ENCODE measurements around the gene ZDHHC11B. TPM values are rescaled to one million over a fixed set of nuclear protein-coding genes. Genes with fewer than 3 reads are reported as not detected.
"Not testable (repeated sequence)": the region's sequence is repeated elsewhere in the genome, so short reads cannot be mapped to it uniquely, and the experiment has no call there.

Gene ZDHHC11B
- polyA plus RNA-seq, 1 experiment: 0.05 TPM

- H3K36me3 ChIP-seq (ENCODE audit: control insufficient read depth, insufficient read depth, low read length); CTCF ChIA-PET; H3K27me3 ChIP-seq (ENCODE audit: control insufficient read depth, insufficient read depth, low read length); POLR2A ChIA-PET; H3K4me3 ChIP-seq (ENCODE audit: low read depth, low read length); DNase-seq (ENCODE audit: low read depth): not testable (repeated sequence)
Observed at GRCh38 chr5:679166-679895, 105.2 kb downstream of the ZDHHC11B start.

DNA sequence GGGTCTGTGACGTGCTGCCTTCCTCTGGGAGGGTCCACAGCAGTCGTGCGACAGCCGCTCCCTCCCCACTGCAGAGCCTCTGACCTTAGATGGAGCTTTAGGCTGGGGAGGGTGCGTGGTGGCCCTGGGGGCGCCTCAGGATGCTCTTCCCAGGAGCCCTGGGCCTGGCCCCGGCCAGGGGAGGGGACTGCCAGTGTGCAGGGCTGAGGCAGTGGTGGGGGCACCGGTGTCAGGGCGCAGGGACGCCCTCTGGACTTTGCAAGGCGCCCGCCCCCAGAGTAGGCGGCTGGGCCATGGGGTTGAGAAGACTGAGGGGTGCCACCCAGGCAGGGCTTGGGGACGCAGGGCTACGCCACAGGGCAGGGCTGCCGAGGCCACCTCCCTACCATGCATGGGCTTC lies 106.0 kb downstream of the ZDHHC11B start:
- H3K27me3 ChIP-seq (ENCODE audit: control insufficient read depth, insufficient read depth, low read length); DNase-seq (ENCODE audit: low read depth); H3K36me3 ChIP-seq (ENCODE audit: control insufficient read depth, insufficient read depth, low read length); H3K4me3 ChIP-seq (ENCODE audit: low read depth, low read length); POLR2A ChIA-PET; CTCF ChIA-PET: not testable (repeated sequence)

GRCh38 chr5:677131-678101 lies 107.1 kb downstream of the ZDHHC11B start:
- CTCF ChIA-PET: no interaction called here
- POLR2A ChIA-PET: no interaction called here
- TF ChIP-seq, protein P1, sequence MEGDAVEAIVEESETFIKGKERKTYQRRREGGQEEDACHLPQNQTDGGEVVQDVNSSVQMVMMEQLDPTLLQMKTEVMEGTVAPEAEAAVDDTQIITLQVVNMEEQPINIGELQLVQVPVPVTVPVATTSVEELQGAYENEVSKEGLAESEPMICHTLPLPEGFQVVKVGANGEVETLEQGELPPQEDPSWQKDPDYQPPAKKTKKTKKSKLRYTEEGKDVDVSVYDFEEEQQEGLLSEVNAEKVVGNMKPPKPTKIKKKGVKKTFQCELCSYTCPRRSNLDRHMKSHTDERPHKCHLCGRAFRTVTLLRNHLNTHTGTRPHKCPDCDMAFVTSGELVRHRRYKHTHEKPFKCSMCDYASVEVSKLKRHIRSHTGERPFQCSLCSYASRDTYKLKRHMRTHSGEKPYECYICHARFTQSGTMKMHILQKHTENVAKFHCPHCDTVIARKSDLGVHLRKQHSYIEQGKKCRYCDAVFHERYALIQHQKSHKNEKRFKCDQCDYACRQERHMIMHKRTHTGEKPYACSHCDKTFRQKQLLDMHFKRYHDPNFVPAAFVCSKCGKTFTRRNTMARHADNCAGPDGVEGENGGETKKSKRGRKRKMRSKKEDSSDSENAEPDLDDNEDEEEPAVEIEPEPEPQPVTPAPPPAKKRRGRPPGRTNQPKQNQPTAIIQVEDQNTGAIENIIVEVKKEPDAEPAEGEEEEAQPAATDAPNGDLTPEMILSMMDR (IDR thresholded peaks at IDR 0.05; ENCODE audit: insufficient read depth, low read depth, low read length): no peak

DNA sequence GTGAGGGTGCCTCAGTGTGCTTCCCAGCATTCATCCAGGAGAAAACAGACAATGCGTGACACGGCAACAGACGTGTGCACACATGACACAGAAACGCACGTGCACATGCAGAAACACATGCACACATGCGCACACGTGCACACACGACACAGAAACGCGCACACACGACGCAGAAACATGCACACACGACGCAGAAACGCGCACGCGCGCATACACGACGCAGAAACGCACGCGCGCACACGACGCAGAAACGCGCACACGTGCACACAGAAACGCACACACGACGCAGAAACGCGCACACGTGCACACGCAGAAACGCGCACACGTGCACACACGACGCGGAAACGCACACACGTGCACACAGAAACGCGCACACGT lies 107.8 kb downstream of the ZDHHC11B start:
- ChIA-PET CTCF (no interaction called here), POLR2A (no interaction called here)
- Histone ChIP-seq H3K27me3 (ENCODE audit: control insufficient read depth, insufficient read depth, low read length) (peaks cover 4% of the 10 kb centered on the region; the same call in 1 of the 2 replicates), H3K36me3 (ENCODE audit: control insufficient read depth, insufficient read depth, low read length) (no peaks in the 10 kb centered on the region), H3K4me3 (ENCODE audit: low read depth, low read length) (no peak overlapping the region)
- no peak for DNase-seq (ENCODE audit: low read depth)
- TF ChIP-seq, protein P1 (IDR thresholded peaks at IDR 0.05; ENCODE audit: insufficient read depth, low read depth, low read length): no peak

More at GRCh38 chr5:677131-678101, 107.1 kb downstream of the ZDHHC11B start:
- Histone ChIP-seq H3K27me3 (ENCODE audit: control insufficient read depth, insufficient read depth, low read length) (0 out of 2 replicates have a peak, but pooled peaks cover 4% of the 10 kb centered on the region), H3K4me3 (ENCODE audit: low read depth, low read length) (no peak overlapping the region), H3K36me3 (ENCODE audit: control insufficient read depth, insufficient read depth, low read length) (no peaks in the 10 kb centered on the region)
- DNase-seq (ENCODE audit: low read depth): no peak

DNA sequence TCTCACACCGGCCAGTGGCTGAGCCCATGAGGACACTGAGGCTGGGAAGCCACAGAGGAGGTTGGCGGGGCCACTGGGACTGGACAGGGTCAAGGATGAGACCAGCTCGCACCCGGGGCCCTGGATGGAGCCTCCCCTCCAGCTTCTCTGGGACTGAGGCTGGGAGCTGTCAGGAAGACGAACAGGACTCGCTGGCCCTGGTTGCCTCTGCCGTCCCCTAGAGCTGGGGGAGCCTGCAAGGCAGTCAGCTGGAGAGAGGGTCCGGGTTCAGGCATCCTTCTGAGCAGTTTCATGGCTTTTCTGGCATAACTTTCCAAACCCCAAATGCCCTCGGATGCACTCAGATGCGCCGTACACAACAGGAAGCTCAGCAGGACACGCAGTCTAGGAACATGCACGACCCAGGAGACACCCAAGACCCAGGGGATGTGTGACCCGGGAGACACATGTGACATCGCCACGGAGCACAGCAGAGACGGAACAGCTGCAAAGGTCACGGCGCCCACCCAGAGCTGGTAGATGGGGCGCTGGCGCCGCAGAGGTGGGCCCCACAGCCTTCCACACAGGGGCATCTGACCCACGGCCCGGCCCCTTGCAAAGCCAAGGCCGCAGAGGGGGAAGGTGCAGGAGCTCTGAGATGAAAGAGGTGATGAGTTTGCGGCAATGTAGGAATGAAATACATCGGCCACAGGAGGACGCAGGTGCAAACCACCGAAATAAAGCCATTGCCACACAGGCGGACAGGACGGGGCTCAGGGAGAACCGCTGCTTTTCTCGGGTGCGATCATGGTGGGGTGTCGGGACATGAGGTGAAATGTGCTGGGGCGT lies 108.4 kb downstream of the ZDHHC11B start:
- ChIA-PET CTCF (no interaction called here), POLR2A (no interaction called here)
- no peak for DNase-seq (ENCODE audit: low read depth)
- Histone ChIP-seq H3K27me3 (ENCODE audit: control insufficient read depth, insufficient read depth, low read length) (peaks cover 4% of the 10 kb centered on the region; the same call in 1 of the 2 replicates), H3K36me3 (ENCODE audit: control insufficient read depth, insufficient read depth, low read length) (no peaks in the 10 kb centered on the region), H3K4me3 (ENCODE audit: low read depth, low read length) (no peak overlapping the region)
- TF ChIP-seq, protein P1 (IDR thresholded peaks at IDR 0.05; ENCODE audit: insufficient read depth, low read depth, low read length): no peak

Data from BJ (cell line).